Activated B cell treated with CpG ODN at 0.5 μM for 24 hours (primary cell): Measurements from ENCODE around the gene FAM174C. TPM values are rescaled to one million over a fixed set of nuclear protein-coding genes. Genes with fewer than 3 reads are reported as not detected.
"Not testable (repeated sequence)": the region's sequence is repeated elsewhere in the genome, so short reads cannot be mapped to it uniquely, and the experiment has no call there.

Experiments
- ATAC-seq: fragments of 200-7000 bp; cut with Tn5 transposase; one replicate; pipeline ENCODE4 v1.10.0; 2021; ENCODE audit warnings: low read depth, mild to moderate bottlenecking, moderate library complexity
- CTCF ChIA-PET: fragments of 350-600 bp; sonication (Branson Sonifier 250); formaldehyde crosslinking; loops from one replicate; lab custom pipeline; 2021; ENCODE audit warnings: antibody characterized with exemption; lab: Charles Lee
- POLR2A ChIA-PET: fragments of 350-600 bp; sonication (Branson Sonifier 250); formaldehyde crosslinking; loops from one replicate; lab custom pipeline; 2021; ENCODE audit warnings: antibody characterized with exemption; lab: Charles Lee
- DNase-seq: peaks from one replicate; pipeline ENCODE4 v3.0.0; 2022
- H3K27ac Mint-ChIP-seq: one replicate; pipeline ENCODE4 v1.8.0; 2020; ENCODE audit warnings: mixed read lengths
- H3K27me3 Mint-ChIP-seq: one replicate; pipeline ENCODE4 v1.8.0; 2021; ENCODE audit warnings: mixed read lengths
- H3K36me3 Mint-ChIP-seq: one replicate; pipeline ENCODE4 v1.8.0; 2021; ENCODE audit warnings: low read depth, mixed read lengths
- H3K4me1 Mint-ChIP-seq: one replicate; pipeline ENCODE4 v1.8.0; 2021; ENCODE audit warnings: mixed read lengths
- H3K4me3 Mint-ChIP-seq: one replicate; pipeline ENCODE4 v1.8.0; 2020; ENCODE audit warnings: mild to moderate bottlenecking, mixed read lengths
- H3K9me3 Mint-ChIP-seq: one replicate; pipeline ENCODE4 v1.8.0; 2020; ENCODE audit warnings: mixed read lengths
- CTCF ChIP-seq: fragments of 200-600 bp; IDR thresholded peaks from one replicate; pipeline ENCODE4 v1.8.0; 2022; ENCODE audit warnings: antibody characterized with exemption, mild to moderate bottlenecking
- intact Hi-C: fragments of 100-400 bp; cut with micrococcal nuclease; formaldehyde crosslinking; loops from one replicate; pipeline ENCODE4 v1.15.1; 2024
- total RNA-seq: library from RNA; stranded (reverse); gene quantifications from 2 replicates; pipeline ENCODE4 v1.2.3, GENCODE V29; 2022

Gene FAM174C
- total RNA-seq, 1 donor from 2014 or later = 47.9 TPM

- CTCF ChIA-PET = interaction anchor here (0.6 kb wide), 1 partner anchor 45 kb away, joined by 3 read pairs; no protein-coding TSS in a partner anchor
- no peak for TF ChIP-seq CTCF
- Mint-ChIP-seq H3K4me3 (no peak overlapping the region), H3K27me3 (no peaks in the 10 kb centered on the region), H3K36me3 (no peaks in the 10 kb centered on the region), H3K9me3 (no peaks in the 10 kb centered on the region), H3K4me1 (peaks cover 2% of the 10 kb centered on the region), H3K27ac (no peak overlapping the region)
- POLR2A ChIA-PET = interaction anchor here (0.6 kb wide), 1 partner anchor 49 kb away, joined by 7 read pairs; no protein-coding TSS in a partner anchor
- DNase-seq (no peak), ATAC-seq (no peak)
- intact Hi-C loops = no loop called here
Observed at GRCh38 chr19:1300744-1301490, 25.6 kb downstream of the FAM174C start.

GRCh38 chr19:1302533-1303239 is 27.4 kb downstream of the FAM174C start:
- no peak overlapping the region for H3K27ac Mint-ChIP-seq
- ChIA-PET CTCF (no interaction called here), POLR2A (no interaction called here)
- no peaks in the 10 kb centered on the region for H3K36me3 Mint-ChIP-seq
- DNase-seq (no peak), ATAC-seq (no peak)
- H3K9me3 Mint-ChIP-seq = no peaks in the 10 kb centered on the region
- H3K4me3 Mint-ChIP-seq = no peak overlapping the region
- no peaks in the 10 kb centered on the region for H3K27me3 Mint-ChIP-seq
- intact Hi-C loops = no loop called here
- H3K4me1 Mint-ChIP-seq = peaks cover 2% of the 10 kb centered on the region
- no peak for TF ChIP-seq CTCF

- intact Hi-C loops = no loop called here
- Mint-ChIP-seq H3K27ac (no peak overlapping the region), H3K36me3 (no peaks in the 10 kb centered on the region), H3K9me3 (no peaks in the 10 kb centered on the region), H3K27me3 (no peaks in the 10 kb centered on the region), H3K4me1 (peaks cover 2% of the 10 kb centered on the region), H3K4me3 (no peak overlapping the region)
- DNase-seq (no peak), ATAC-seq (no peak)
- ChIA-PET POLR2A (no interaction called here), CTCF (no interaction called here)
- no peak for TF ChIP-seq CTCF
Observed at GRCh38 chr19:1304197-1304924, 29.0 kb downstream of the FAM174C start.

- POLR2A ChIA-PET = interaction anchor here (0.7 kb wide), 1 partner anchor 566 kb away, joined by 4 read pairs; no protein-coding TSS in a partner anchor
- H3K27ac Mint-ChIP-seq, H3K36me3 Mint-ChIP-seq, H3K27me3 Mint-ChIP-seq, intact Hi-C loops, H3K4me3 Mint-ChIP-seq, ATAC-seq, H3K4me1 Mint-ChIP-seq, DNase-seq, H3K9me3 Mint-ChIP-seq: not testable (repeated sequence)
- CTCF ChIA-PET = interaction anchor here (0.7 kb wide), 1 partner anchor 50 kb away, joined by 3 read pairs; a partner anchor contains a TSS
Observed at GRCh38 chr19:1305354-1305753, 30.0 kb downstream of the FAM174C start.

GRCh38 chr19:1307320-1307719 is 32.0 kb downstream of the FAM174C start:
- intact Hi-C loops = no loop called here
- Mint-ChIP-seq H3K4me1 (peaks cover 2% of the 10 kb centered on the region), H3K27me3 (no peaks in the 10 kb centered on the region), H3K4me3 (no peak overlapping the region), H3K36me3 (no peaks in the 10 kb centered on the region), H3K9me3 (no peaks in the 10 kb centered on the region), H3K27ac (no peak overlapping the region)
- no peak for ATAC-seq
- ChIA-PET POLR2A (no interaction called here), CTCF (interaction anchor here (1.0 kb wide), 1 partner anchor 8 kb away, joined by 3 read pairs; no protein-coding TSS in a partner anchor)
- TF ChIP-seq CTCF = no peak
- no peak for DNase-seq
